GM18909 (cell line): ENCODE results near the gene PRDM11.
A peak's percentile ranks its signal among the peaks of the same experiment; 100 is the strongest.
"Not testable (repeated sequence)": the region's sequence is repeated elsewhere in the genome, so short reads cannot be mapped to it uniquely, and the experiment has no call there.

Source experiments
- ATAC-seq: cut with Tn5 transposase; IDR thresholded peaks from one replicate; pipeline ENCODE4 v1.9.1; 2021; ENCODE audit warnings: mild to moderate bottlenecking; ENCODE audit not compliant: unreplicated experiment, poor library complexity

The PRDM11 gene

GRCh38 chr11:45226901-45227300, 80.5 kb downstream of the PRDM11 start:
- ATAC-seq, result no peak

GRCh38 chr11:45227836-45228235, 81.4 kb downstream of the PRDM11 start:
- no peak for ATAC-seq

GRCh38 chr11:45229401-45230020, 83.1 kb downstream of the PRDM11 start:
- ATAC-seq, result no peak

GRCh38 chr11:45232341-45233080, 86.1 kb downstream of the PRDM11 start:
- no peak for ATAC-seq

GRCh38 chr11:45233121-45233803, 86.8 kb downstream of the PRDM11 start:
- ATAC-seq, result peak; percentile 80

GRCh38 chr11:45233804-45234170, 87.3 kb downstream of the PRDM11 start:
- peak; percentile 18 for ATAC-seq

- no peak for ATAC-seq
Measured at GRCh38 chr11:45234306-45235006, 88.0 kb downstream of the PRDM11 start.

GRCh38 chr11:45237711-45238315, 91.4 kb downstream of the PRDM11 start:
- no peak for ATAC-seq

- no peak for ATAC-seq
Measured at GRCh38 chr11:45238724-45239123, 92.3 kb downstream of the PRDM11 start.

- ATAC-seq, result no peak
Measured at GRCh38 chr11:45239733-45240132, 93.3 kb downstream of the PRDM11 start.

- no peak for ATAC-seq
Measured at GRCh38 chr11:45243967-45244366, 97.5 kb downstream of the PRDM11 start.

GRCh38 chr11:45245218-45246045, 99.0 kb downstream of the PRDM11 start:
- no peak for ATAC-seq

GRCh38 chr11:45246241-45246640, 99.8 kb downstream of the PRDM11 start:
- no peak for ATAC-seq

- ATAC-seq, result no peak
Measured at GRCh38 chr11:45247433-45247832, 101.0 kb downstream of the PRDM11 start.

- ATAC-seq, result no peak
Measured at GRCh38 chr11:45248501-45249011, 102.1 kb downstream of the PRDM11 start.

- ATAC-seq, result not testable (repeated sequence)
Measured at GRCh38 chr11:45249372-45249771, 102.9 kb downstream of the PRDM11 start.

- no peak for ATAC-seq
Measured at GRCh38 chr11:45250035-45250718, 103.7 kb downstream of the PRDM11 start.

GRCh38 chr11:45252134-45252856, 105.9 kb downstream of the PRDM11 start:
- no peak for ATAC-seq
